Vagina (tissue), 2 donors: ENCODE data around the gene EPHA7. TPM values are rescaled to one million over a fixed set of nuclear protein-coding genes. Genes with fewer than 3 reads are reported as not detected.

Source experiments
- DNase-seq, 2 donors: peaks; one replicate each; pipeline ENCODE4 v3.0.0-alpha.2; 2017; ENCODE audit errors: extremely low spot score in 2 of 2
- H3K27ac ChIP-seq: fragments of 200-600 bp; sonication (generic); one replicate; pipeline ENCODE4 v1.5.1; 2019
- H3K27me3 ChIP-seq: fragments of 200-600 bp; sonication (generic); one replicate; pipeline ENCODE4 v1.5.1; 2019
- H3K36me3 ChIP-seq, 2 donors: fragments of 200-600 bp; sonication (generic); one replicate each; pipeline ENCODE4 v1.5.1; 2017 to 2019
- H3K4me1 ChIP-seq: fragments of 200-600 bp; sonication (generic); one replicate; pipeline ENCODE4 v1.5.1; 2019
- H3K4me3 ChIP-seq, 2 donors: fragments of 200-600 bp; sonication (generic); 1 replicate in 1 of 2; 2 replicates in 1 of 2; pipeline ENCODE4 v1.5.1; 2016 to 2019
- H3K9me3 ChIP-seq: fragments of 200-600 bp; sonication (generic); one replicate; pipeline ENCODE4 v1.5.1; 2019
- POLR2A ChIP-seq, 2 donors: fragments of 450-650 bp; IDR thresholded peaks; one replicate each; pipeline ENCODE4 v1.6.1; 2017; ENCODE audit warnings: antibody characterized with exemption in 2 of 2, mild to moderate bottlenecking in 2 of 2, moderate library complexity in 2 of 2
- POLR2AphosphoS5 ChIP-seq, 2 donors: sonication (generic); formaldehyde crosslinking; IDR thresholded peaks; one replicate each; pipeline ENCODE4 v1.9.0; 2017; ENCODE audit warnings: antibody characterized with exemption in 2 of 2, mild to moderate bottlenecking in 2 of 2, low read depth in 1 of 2; ENCODE audit not compliant: insufficient read depth in 1 of 2
- intact Hi-C: fragments of 100-400 bp; cut with DNase I; formaldehyde crosslinking; loops from one replicate; pipeline ENCODE4 v1.15.1; 2023
- total RNA-seq: library from RNA; depleted of rRNA; stranded (reverse); fragments of >200 nt; gene quantifications from one replicate; pipeline ENCODE4 v1.2.3, GENCODE V29; 2016
- TF ChIP-seq, protein P1 (sequence below), 3 experiments: fragments of 450-650 bp in 2 of 3; fragments of 200-600 bp in 1 of 3; sonication (generic) in 1 of 3; IDR thresholded peaks; one replicate each; pipeline ENCODE4 v1.5.1; 2017 to 2019; ENCODE audit warnings: antibody characterized with exemption in 3 of 3, mild to moderate bottlenecking in 2 of 3, moderate library complexity in 2 of 3

EPHA7 gene
- total RNA-seq, 1 donor from 2014 or later: 2.7 TPM

DNA sequence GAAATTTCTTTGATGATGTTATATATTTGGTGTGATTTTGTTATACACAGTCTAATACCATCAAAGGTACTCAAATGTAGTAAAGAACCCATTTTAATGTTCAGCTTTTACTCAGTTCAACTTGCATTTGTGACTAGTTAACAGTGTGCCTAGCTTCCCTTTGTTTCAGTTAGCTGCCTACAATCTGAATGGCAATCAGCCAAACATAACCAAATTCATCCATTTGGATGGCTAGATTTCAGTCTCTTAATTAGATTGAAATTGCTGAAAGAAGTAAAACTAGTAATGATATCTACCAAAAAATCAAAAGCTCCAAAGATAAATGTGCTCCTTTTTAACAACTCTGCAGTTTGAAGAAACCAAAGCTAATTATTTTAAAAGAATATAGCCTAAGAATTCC is 6.9 kb downstream of the EPHA7 start:
- Histone ChIP-seq H3K27ac (no peak overlapping the region), H3K4me1 (peaks cover 12% of the 10 kb centered on the region), H3K9me3 (no peaks in the 10 kb centered on the region), H3K27me3 (peaks cover 5% of the 10 kb centered on the region), H3K4me3 (no peak overlapping the region), H3K36me3 (no peaks in the 10 kb centered on the region)
- no peak for TF ChIP-seq POLR2AphosphoS5 (IDR thresholded peaks at IDR 0.05; ENCODE audit: insufficient read depth in 1 of 2, low read depth in 1 of 2)
- TF ChIP-seq POLR2A (IDR thresholded peaks at IDR 0.05): no peak
- TF ChIP-seq, protein P1, sequence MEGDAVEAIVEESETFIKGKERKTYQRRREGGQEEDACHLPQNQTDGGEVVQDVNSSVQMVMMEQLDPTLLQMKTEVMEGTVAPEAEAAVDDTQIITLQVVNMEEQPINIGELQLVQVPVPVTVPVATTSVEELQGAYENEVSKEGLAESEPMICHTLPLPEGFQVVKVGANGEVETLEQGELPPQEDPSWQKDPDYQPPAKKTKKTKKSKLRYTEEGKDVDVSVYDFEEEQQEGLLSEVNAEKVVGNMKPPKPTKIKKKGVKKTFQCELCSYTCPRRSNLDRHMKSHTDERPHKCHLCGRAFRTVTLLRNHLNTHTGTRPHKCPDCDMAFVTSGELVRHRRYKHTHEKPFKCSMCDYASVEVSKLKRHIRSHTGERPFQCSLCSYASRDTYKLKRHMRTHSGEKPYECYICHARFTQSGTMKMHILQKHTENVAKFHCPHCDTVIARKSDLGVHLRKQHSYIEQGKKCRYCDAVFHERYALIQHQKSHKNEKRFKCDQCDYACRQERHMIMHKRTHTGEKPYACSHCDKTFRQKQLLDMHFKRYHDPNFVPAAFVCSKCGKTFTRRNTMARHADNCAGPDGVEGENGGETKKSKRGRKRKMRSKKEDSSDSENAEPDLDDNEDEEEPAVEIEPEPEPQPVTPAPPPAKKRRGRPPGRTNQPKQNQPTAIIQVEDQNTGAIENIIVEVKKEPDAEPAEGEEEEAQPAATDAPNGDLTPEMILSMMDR (IDR thresholded peaks at IDR 0.05): no peak
- intact Hi-C loops: no loop called here
- no peak for DNase-seq

DNA sequence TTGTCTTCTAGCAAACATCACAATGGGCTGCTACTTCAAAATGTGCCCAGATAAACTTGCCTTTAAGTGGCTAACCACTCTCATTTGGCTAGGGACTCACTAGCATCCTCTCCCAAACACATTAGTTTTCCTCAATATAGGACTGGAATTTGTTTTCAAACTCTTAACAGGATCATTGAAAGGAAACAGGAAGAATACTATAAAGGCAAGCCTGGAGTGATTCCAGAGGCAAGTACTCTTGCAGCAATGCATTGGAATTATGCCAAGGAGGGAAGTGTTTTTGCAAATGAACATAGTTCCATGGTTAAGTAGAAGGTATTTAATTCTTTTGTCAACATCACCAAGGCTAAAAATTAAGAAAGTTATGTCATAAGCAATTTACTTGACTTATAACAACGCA is 12.2 kb downstream of the EPHA7 start:
- Histone ChIP-seq H3K9me3 (no peaks in the 10 kb centered on the region), H3K36me3 (no peaks in the 10 kb centered on the region), H3K27me3 (no peaks in the 10 kb centered on the region), H3K4me1 (no peaks in the 10 kb centered on the region), H3K4me3 (no peak overlapping the region), H3K27ac (no peak overlapping the region)
- intact Hi-C loops: no loop called here
- no peak for DNase-seq
- TF ChIP-seq, protein P1 (IDR thresholded peaks at IDR 0.05): no peak
- peak in 1 of 2 donors; percentile 18 for TF ChIP-seq POLR2AphosphoS5 (IDR thresholded peaks at IDR 0.05; ENCODE audit: insufficient read depth in 1 of 2, low read depth in 1 of 2)

DNA sequence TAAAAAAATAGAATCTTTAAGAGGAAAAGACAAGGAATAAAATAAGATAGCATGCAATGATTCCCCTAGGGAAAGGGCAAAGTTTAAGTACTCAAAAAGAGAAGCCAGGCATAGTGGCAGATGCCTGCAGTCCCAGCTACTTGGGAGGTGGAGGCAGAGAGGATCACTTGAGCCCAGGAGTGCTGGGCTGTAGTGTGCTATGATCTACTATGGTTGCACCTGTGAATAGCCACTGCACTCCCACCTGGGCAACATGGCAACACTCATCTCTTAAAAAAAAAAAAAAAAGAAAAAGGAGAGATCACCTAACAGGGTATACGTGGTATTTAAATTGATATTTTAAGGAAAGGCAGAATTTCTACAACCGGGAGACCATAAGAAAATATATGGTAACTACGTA is 16.0 kb downstream of the EPHA7 start:
- no peak for DNase-seq
- Histone ChIP-seq H3K27ac (no peak overlapping the region), H3K4me1 (no peaks in the 10 kb centered on the region), H3K36me3 (no peaks in the 10 kb centered on the region), H3K4me3 (no peak overlapping the region), H3K27me3 (no peaks in the 10 kb centered on the region), H3K9me3 (no peaks in the 10 kb centered on the region)
- intact Hi-C loops: no loop called here
- TF ChIP-seq POLR2A (IDR thresholded peaks at IDR 0.05) (no peak), POLR2AphosphoS5 (IDR thresholded peaks at IDR 0.05; ENCODE audit: insufficient read depth in 1 of 2, low read depth in 1 of 2) (no peak)
- TF ChIP-seq, protein P1 (IDR thresholded peaks at IDR 0.05): no peak

DNA sequence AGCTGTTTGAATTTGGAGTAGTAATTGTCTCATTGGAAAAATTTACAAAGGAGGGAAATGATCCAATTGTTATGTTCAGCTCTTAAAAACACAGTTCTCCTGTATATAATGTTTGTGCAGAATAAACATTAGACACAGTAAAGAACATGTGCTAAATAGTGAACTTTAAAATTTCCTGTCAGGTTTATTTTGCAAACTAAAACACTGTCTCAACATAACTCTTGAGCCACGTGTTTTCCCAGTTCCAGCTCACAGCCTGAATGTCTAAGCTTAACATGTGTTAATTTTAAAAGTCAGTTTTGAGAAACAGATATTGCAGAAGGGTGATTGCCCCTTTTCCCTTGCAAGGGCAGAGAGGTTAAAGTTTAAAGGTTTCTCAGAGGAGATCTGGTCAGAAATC is 20.6 kb downstream of the EPHA7 start:
- H3K4me3 ChIP-seq: no peak overlapping the region
- no peaks in the 10 kb centered on the region for H3K9me3 ChIP-seq
- H3K27ac ChIP-seq: no peak overlapping the region
- no peaks in the 10 kb centered on the region for H3K4me1 ChIP-seq
- TF ChIP-seq POLR2AphosphoS5 (IDR thresholded peaks at IDR 0.05; ENCODE audit: insufficient read depth in 1 of 2, low read depth in 1 of 2) (no peak), POLR2A (IDR thresholded peaks at IDR 0.05) (no peak)
- TF ChIP-seq, protein P1 (IDR thresholded peaks at IDR 0.05): no peak
- no peak for DNase-seq
- H3K36me3 ChIP-seq: no peaks in the 10 kb centered on the region
- no peaks in the 10 kb centered on the region for H3K27me3 ChIP-seq
- intact Hi-C loops: no loop called here

DNA sequence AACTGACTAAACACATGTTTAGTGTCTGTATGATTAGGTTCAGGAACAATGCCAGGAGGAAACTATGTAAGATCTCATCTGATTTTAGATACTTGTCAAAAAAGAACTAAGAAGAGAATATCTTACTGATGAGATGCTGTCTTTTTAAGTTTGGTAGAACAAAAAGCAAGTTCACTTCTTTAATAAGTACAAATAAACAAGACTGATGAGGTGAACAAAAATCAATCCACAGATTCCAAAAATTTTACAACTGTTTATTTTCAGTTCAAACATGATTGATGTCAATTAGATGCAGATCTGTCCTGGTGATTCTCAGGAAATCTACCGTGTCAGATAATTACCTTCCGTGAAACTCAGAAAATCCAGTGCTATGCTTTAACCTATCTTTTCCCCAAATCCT is 24.9 kb downstream of the EPHA7 start:
- TF ChIP-seq POLR2A (IDR thresholded peaks at IDR 0.05) (no peak), POLR2AphosphoS5 (IDR thresholded peaks at IDR 0.05; ENCODE audit: insufficient read depth in 1 of 2, low read depth in 1 of 2) (no peak)
- TF ChIP-seq, protein P1 (IDR thresholded peaks at IDR 0.05): no peak
- intact Hi-C loops: no loop called here
- no peaks in the 10 kb centered on the region for H3K9me3 ChIP-seq
- no peak overlapping the region for H3K27ac ChIP-seq
- DNase-seq: no peak
- no peaks in the 10 kb centered on the region for H3K4me1 ChIP-seq
- no peaks in the 10 kb centered on the region for H3K36me3 ChIP-seq
- H3K4me3 ChIP-seq: no peak overlapping the region
- no peaks in the 10 kb centered on the region for H3K27me3 ChIP-seq
